ENCODE data around the gene CCSER1. TPM values are rescaled to one million over a fixed set of nuclear protein-coding genes. Genes with fewer than 3 reads are reported as not detected.

The CCSER1 gene
- total and polyA plus RNA-seq, 2 of the 8 experiments (the other 6 are each of a cell fraction or from before 2014, with no cell fraction given): 0.26 to 0.84 TPM

- TF ChIP-seq CHD2 (IDR thresholded peaks at IDR 0.05; ENCODE audit: low read length): no peak
Measured at GRCh38 chr4:91099666-91100065, 972.5 kb downstream of the CCSER1 start (continued).
